Memory B cell (primary cell): ENCODE results near the gene PRC1.

Source experiments
- ATAC-seq: fragments of 150-1000 bp; cut with Tn5 transposase; 2 replicates; pipeline ENCODE4 v1.10.0; 2021; ENCODE audit warnings: low read depth, mild to moderate bottlenecking, moderate library complexity
- DNase-seq, 2 donors: peaks; one replicate each; pipeline ENCODE4 v3.0.0; 2022; ENCODE audit warnings: low spot score in 2 of 2
- H3K27ac Mint-ChIP-seq: one replicate; pipeline ENCODE4 v1.8.0; 2022; ENCODE audit warnings: mild to moderate bottlenecking, moderate library complexity, mixed read lengths
- H3K27me3 Mint-ChIP-seq: one replicate; pipeline ENCODE4 v1.8.0; 2022; ENCODE audit warnings: mixed read lengths
- H3K36me3 Mint-ChIP-seq: one replicate; pipeline ENCODE4 v1.8.0; 2022; ENCODE audit warnings: mild to moderate bottlenecking, mixed read lengths
- H3K4me1 Mint-ChIP-seq: one replicate; pipeline ENCODE4 v1.8.0; 2022; ENCODE audit warnings: mixed read lengths
- H3K4me3 Mint-ChIP-seq: one replicate; pipeline ENCODE4 v1.8.0; 2022; ENCODE audit warnings: mild to moderate bottlenecking, moderate library complexity, mixed read lengths
- H3K9me3 Mint-ChIP-seq: one replicate; pipeline ENCODE4 v1.8.0; 2022; ENCODE audit warnings: mixed read lengths

PRC1 gene

GRCh38 chr15:90979582-90979981 lies 14.8 kb downstream of the PRC1 start:
- H3K4me3 Mint-ChIP-seq, result no peak overlapping the region
- no peak for DNase-seq
- H3K27me3 Mint-ChIP-seq, result no peaks in the 10 kb centered on the region
- peaks cover 12% of the 10 kb centered on the region for H3K4me1 Mint-ChIP-seq
- peaks cover 3% of the 10 kb centered on the region for H3K36me3 Mint-ChIP-seq
- no peaks in the 10 kb centered on the region for H3K9me3 Mint-ChIP-seq
- H3K27ac Mint-ChIP-seq, result no peak overlapping the region
- ATAC-seq, result no peak

GRCh38 chr15:90974216-90974615 lies 20.1 kb downstream of the PRC1 start:
- Mint-ChIP-seq H3K36me3 (peaks cover 3% of the 10 kb centered on the region), H3K27me3 (no peaks in the 10 kb centered on the region), H3K9me3 (no peaks in the 10 kb centered on the region), H3K4me1 (peaks cover 2% of the 10 kb centered on the region), H3K27ac (no peak overlapping the region), H3K4me3 (no peak overlapping the region)
- DNase-seq (no peak), ATAC-seq (no peak)

- no peaks in the 10 kb centered on the region for H3K9me3 Mint-ChIP-seq
- H3K4me1 Mint-ChIP-seq, result peaks cover 2% of the 10 kb centered on the region
- peaks cover 3% of the 10 kb centered on the region for H3K36me3 Mint-ChIP-seq
- H3K27ac Mint-ChIP-seq, result no peak overlapping the region
- DNase-seq, result no peak
- no peaks in the 10 kb centered on the region for H3K27me3 Mint-ChIP-seq
- no peak for ATAC-seq
- no peak overlapping the region for H3K4me3 Mint-ChIP-seq
Measured at GRCh38 chr15:90972133-90972532, 22.2 kb downstream of the PRC1 start.

GRCh38 chr15:90970274-90970673 lies 24.1 kb downstream of the PRC1 start:
- Mint-ChIP-seq H3K4me1 (peaks cover 2% of the 10 kb centered on the region), H3K4me3 (no peak overlapping the region), H3K9me3 (no peaks in the 10 kb centered on the region), H3K36me3 (peaks cover 6% of the 10 kb centered on the region), H3K27ac (no peak overlapping the region), H3K27me3 (no peaks in the 10 kb centered on the region)
- no peak for ATAC-seq
- no peak for DNase-seq

- Mint-ChIP-seq H3K9me3 (no peaks in the 10 kb centered on the region), H3K36me3 (peaks cover 3% of the 10 kb centered on the region), H3K4me3 (no peak overlapping the region), H3K27ac (no peak overlapping the region), H3K27me3 (no peaks in the 10 kb centered on the region), H3K4me1 (no peaks in the 10 kb centered on the region)
- DNase-seq (no peak), ATAC-seq (no peak)
Measured at GRCh38 chr15:90968434-90968833, 25.9 kb downstream of the PRC1 start.

GRCh38 chr15:90967206-90967605 lies 27.1 kb downstream of the PRC1 start:
- Mint-ChIP-seq H3K4me1 (no peaks in the 10 kb centered on the region), H3K36me3 (peaks cover 7% of the 10 kb centered on the region), H3K9me3 (no peaks in the 10 kb centered on the region), H3K27me3 (no peaks in the 10 kb centered on the region), H3K27ac (no peak overlapping the region), H3K4me3 (no peak overlapping the region)
- DNase-seq (no peak), ATAC-seq (no peak)

- H3K9me3 Mint-ChIP-seq, result no peaks in the 10 kb centered on the region
- no peak for DNase-seq
- peaks cover 10% of the 10 kb centered on the region for H3K36me3 Mint-ChIP-seq
- no peak for ATAC-seq
- H3K4me1 Mint-ChIP-seq, result no peaks in the 10 kb centered on the region
- no peak overlapping the region for H3K4me3 Mint-ChIP-seq
- H3K27ac Mint-ChIP-seq, result peak overlapping the region; percentile 37
- H3K27me3 Mint-ChIP-seq, result no peaks in the 10 kb centered on the region
Measured at GRCh38 chr15:90966262-90966661, 28.1 kb downstream of the PRC1 start.

- Mint-ChIP-seq H3K4me3 (no peak overlapping the region), H3K9me3 (no peaks in the 10 kb centered on the region), H3K27ac (no peak overlapping the region), H3K36me3 (peaks cover 14% of the 10 kb centered on the region), H3K4me1 (no peaks in the 10 kb centered on the region), H3K27me3 (no peaks in the 10 kb centered on the region)
- no peak for ATAC-seq
- no peak for DNase-seq
Measured at GRCh38 chr15:90962021-90962420, 32.3 kb downstream of the PRC1 start.

GRCh38 chr15:90960298-90961091 lies 33.8 kb downstream of the PRC1 start:
- no peak for DNase-seq
- Mint-ChIP-seq H3K27me3 (no peaks in the 10 kb centered on the region), H3K4me1 (no peaks in the 10 kb centered on the region), H3K9me3 (no peaks in the 10 kb centered on the region), H3K4me3 (no peak overlapping the region), H3K36me3 (peaks cover 10% of the 10 kb centered on the region), H3K27ac (no peak overlapping the region)
- ATAC-seq, result no peak

- Mint-ChIP-seq H3K4me3 (no peak overlapping the region), H3K4me1 (no peaks in the 10 kb centered on the region), H3K9me3 (no peaks in the 10 kb centered on the region), H3K36me3 (peaks cover 10% of the 10 kb centered on the region), H3K27ac (no peak overlapping the region), H3K27me3 (no peaks in the 10 kb centered on the region)
- DNase-seq, result no peak
- no peak for ATAC-seq
Measured at GRCh38 chr15:90959894-90960293, 34.4 kb downstream of the PRC1 start.

- Mint-ChIP-seq H3K27ac (no peak overlapping the region), H3K4me3 (no peak overlapping the region), H3K9me3 (no peaks in the 10 kb centered on the region), H3K4me1 (peaks cover 2% of the 10 kb centered on the region), H3K27me3 (no peaks in the 10 kb centered on the region), H3K36me3 (peaks cover 10% of the 10 kb centered on the region)
- ATAC-seq, result no peak
- DNase-seq, result no peak
Measured at GRCh38 chr15:90959028-90959595, 35.2 kb downstream of the PRC1 start.

- Mint-ChIP-seq H3K9me3 (no peaks in the 10 kb centered on the region), H3K36me3 (peaks cover 8% of the 10 kb centered on the region), H3K4me1 (peaks cover 2% of the 10 kb centered on the region), H3K27ac (no peak overlapping the region), H3K4me3 (peak overlapping the region; percentile 67), H3K27me3 (no peaks in the 10 kb centered on the region)
- ATAC-seq (no peak), DNase-seq (no peak)
Measured at GRCh38 chr15:90957791-90958190, 36.5 kb downstream of the PRC1 start.

- ATAC-seq (no peak), DNase-seq (no peak)
- no peaks in the 10 kb centered on the region for H3K9me3 Mint-ChIP-seq
- peak overlapping the region; percentile 67 for H3K4me3 Mint-ChIP-seq
- H3K4me1 Mint-ChIP-seq, result peaks cover 2% of the 10 kb centered on the region
- H3K36me3 Mint-ChIP-seq, result peaks cover 10% of the 10 kb centered on the region
- no peak overlapping the region for H3K27ac Mint-ChIP-seq
- H3K27me3 Mint-ChIP-seq, result no peaks in the 10 kb centered on the region
Measured at GRCh38 chr15:90957031-90957790, 37.1 kb downstream of the PRC1 start.

GRCh38 chr15:90956274-90957030 lies 37.9 kb downstream of the PRC1 start:
- Mint-ChIP-seq H3K4me3 (peak overlapping the region; percentile 84), H3K36me3 (peaks cover 11% of the 10 kb centered on the region), H3K27me3 (no peaks in the 10 kb centered on the region), H3K9me3 (no peaks in the 10 kb centered on the region), H3K27ac (no peak overlapping the region), H3K4me1 (peaks cover 2% of the 10 kb centered on the region)
- peak; percentile 62 to 66 for DNase-seq
- peak; percentile 23 for ATAC-seq
